ENCODE results near the gene DUSP16. TPM values are rescaled to one million over a fixed set of nuclear protein-coding genes. Genes with fewer than 3 reads are reported as not detected.

Gene DUSP16
- total RNA-seq, 4 donors from 2014 or later = 16.2 to 23.2 (median 19.1) TPM

- H3K27ac ChIP-seq = no peak overlapping the region
- DNase-seq (ENCODE audit: low spot score in 2 of 2) = no peak
- WGBS, 2 donors = 85 to 91% methylated on average over 1 of the region's 1 CpG
- H3K36me3 ChIP-seq = peaks cover 0 to 7% (median 0%) of the 10 kb centered on the region in 3 donors
- H3K4me1 ChIP-seq = peaks cover 0 to 24% (median 0%) of the 10 kb centered on the region in 4 donors
- H3K4me3 ChIP-seq = no peak overlapping the region
- TF ChIP-seq EP300 (IDR thresholded peaks at IDR 0.05) = no peak
- no peak for TF ChIP-seq POLR2A (IDR thresholded peaks at IDR 0.05)
- TF ChIP-seq, protein P1, sequence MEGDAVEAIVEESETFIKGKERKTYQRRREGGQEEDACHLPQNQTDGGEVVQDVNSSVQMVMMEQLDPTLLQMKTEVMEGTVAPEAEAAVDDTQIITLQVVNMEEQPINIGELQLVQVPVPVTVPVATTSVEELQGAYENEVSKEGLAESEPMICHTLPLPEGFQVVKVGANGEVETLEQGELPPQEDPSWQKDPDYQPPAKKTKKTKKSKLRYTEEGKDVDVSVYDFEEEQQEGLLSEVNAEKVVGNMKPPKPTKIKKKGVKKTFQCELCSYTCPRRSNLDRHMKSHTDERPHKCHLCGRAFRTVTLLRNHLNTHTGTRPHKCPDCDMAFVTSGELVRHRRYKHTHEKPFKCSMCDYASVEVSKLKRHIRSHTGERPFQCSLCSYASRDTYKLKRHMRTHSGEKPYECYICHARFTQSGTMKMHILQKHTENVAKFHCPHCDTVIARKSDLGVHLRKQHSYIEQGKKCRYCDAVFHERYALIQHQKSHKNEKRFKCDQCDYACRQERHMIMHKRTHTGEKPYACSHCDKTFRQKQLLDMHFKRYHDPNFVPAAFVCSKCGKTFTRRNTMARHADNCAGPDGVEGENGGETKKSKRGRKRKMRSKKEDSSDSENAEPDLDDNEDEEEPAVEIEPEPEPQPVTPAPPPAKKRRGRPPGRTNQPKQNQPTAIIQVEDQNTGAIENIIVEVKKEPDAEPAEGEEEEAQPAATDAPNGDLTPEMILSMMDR (IDR thresholded peaks at IDR 0.05) = no peak
- H3K9me3 ChIP-seq = no peaks in the 10 kb centered on the region
- no peaks in the 10 kb centered on the region for H3K27me3 ChIP-seq
Observed at GRCh38 chr12:12546314-12546772, 16.3 kb downstream of the DUSP16 start.

DNA sequence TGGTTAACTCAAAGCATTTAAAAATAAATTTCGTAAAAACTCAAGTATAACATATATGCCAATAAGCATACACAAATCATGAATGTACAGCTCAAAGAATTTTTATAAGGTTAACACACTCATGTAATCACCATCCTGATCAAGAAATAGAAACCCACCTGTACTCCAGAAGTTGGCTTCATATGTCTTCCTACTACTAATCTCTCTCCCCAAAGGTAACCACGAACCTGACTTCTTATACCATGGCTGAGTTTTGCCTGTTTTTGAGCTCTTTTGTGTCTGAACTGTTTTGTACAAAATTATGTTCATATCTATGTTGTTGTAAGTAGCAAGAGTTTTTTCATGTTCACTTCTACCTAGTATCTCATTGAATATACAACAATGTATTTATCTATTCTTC, 18.7 kb downstream of the DUSP16 start:
- H3K27me3 ChIP-seq = no peaks in the 10 kb centered on the region
- no peak for TF ChIP-seq EP300 (IDR thresholded peaks at IDR 0.05)
- TF ChIP-seq, protein P1 (IDR thresholded peaks at IDR 0.05) = no peak
- no peak for TF ChIP-seq POLR2A (IDR thresholded peaks at IDR 0.05)
- no peak overlapping the region for H3K4me3 ChIP-seq
- H3K36me3 ChIP-seq = peaks cover 0 to 7% (median 0%) of the 10 kb centered on the region in 3 donors
- WGBS, 2 donors = 90 to 97% methylated on average over 2 of the region's 2 CpGs
- no peaks in the 10 kb centered on the region for H3K9me3 ChIP-seq
- H3K4me1 ChIP-seq = peaks cover 0 to 25% (median 4%) of the 10 kb centered on the region in 4 donors
- DNase-seq (ENCODE audit: low spot score in 2 of 2) = no peak
- no peak overlapping the region for H3K27ac ChIP-seq

DNA sequence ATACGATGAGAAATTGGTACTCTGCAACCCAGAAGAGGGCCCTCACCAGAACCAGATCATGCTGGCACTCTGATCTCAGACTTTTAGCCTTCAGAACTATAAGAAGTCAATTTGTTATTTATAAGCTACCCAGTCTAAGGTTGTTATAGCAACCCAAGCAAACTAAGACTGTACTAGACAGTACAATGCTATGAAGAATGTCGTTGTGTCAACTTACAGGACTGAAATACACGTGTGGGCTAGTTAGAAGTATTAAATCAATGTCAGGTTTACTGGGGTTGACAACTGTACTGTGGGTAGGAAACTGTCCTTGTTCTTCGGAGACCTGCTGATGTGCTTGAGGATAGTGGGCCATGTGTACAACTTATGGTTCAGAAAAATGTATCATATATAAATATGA, 19.7 kb downstream of the DUSP16 start:
- 62 to 70% methylated on average over 4 of the region's 4 CpGs for WGBS, 2 donors
- Histone ChIP-seq H3K27ac (no peak overlapping the region), H3K4me1 (peaks cover 0 to 26% (median 10%) of the 10 kb centered on the region in 4 donors), H3K4me3 (no peak overlapping the region), H3K27me3 (no peaks in the 10 kb centered on the region), H3K9me3 (no peaks in the 10 kb centered on the region), H3K36me3 (peaks cover 0 to 7% (median 0%) of the 10 kb centered on the region in 3 donors)
- no peak for TF ChIP-seq POLR2A (IDR thresholded peaks at IDR 0.05)
- no peak for TF ChIP-seq EP300 (IDR thresholded peaks at IDR 0.05)
- TF ChIP-seq, protein P1 (IDR thresholded peaks at IDR 0.05) = no peak
- no peak for DNase-seq (ENCODE audit: low spot score in 2 of 2)

DNA sequence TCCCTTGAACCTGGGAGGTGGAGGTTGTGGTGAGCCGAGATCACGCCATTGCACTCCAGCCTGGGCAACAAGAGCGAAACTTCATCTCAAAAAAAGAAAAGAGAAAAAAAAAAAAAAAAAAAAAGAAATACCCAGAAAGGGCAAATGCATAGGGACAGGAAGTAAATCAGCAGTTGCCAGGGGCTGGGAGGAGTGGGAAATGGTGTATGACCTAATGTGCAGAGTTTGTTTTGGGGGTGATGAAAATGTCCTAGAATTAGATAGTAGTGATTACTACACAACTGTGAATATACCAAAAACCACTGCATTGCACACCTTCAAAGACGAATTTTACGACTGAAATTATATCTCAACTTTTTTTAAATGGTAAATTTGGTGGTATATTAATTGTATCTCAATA, 20.4 kb downstream of the DUSP16 start:
- H3K27ac ChIP-seq = no peak overlapping the region
- H3K4me3 ChIP-seq = no peak overlapping the region
- TF ChIP-seq EP300 (IDR thresholded peaks at IDR 0.05) (no peak), POLR2A (IDR thresholded peaks at IDR 0.05) (no peak)
- TF ChIP-seq, protein P1 (IDR thresholded peaks at IDR 0.05) = no peak

DNA sequence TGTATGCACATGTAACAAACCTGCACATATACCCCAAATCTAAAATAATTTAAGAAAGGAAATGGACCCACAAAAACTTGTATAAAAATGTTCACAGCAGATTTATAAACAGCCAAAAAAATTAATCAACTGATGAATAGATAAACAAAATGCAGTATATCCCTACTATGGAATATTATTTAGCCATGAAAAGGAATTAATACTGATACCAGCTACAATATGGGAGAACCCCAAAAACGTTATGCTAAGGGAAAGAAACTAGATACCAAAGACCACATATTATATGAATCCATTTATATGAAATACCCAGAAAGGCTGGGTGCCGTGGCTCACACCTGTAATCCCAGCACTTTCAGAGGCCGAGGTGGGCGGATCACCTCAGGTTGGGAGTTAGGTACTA, 20.9 kb downstream of the DUSP16 start:
- Histone ChIP-seq H3K9me3 (no peaks in the 10 kb centered on the region), H3K27me3 (no peaks in the 10 kb centered on the region), H3K27ac (no peak overlapping the region), H3K4me3 (no peak overlapping the region), H3K4me1 (peaks cover 0 to 32% (median 10%) of the 10 kb centered on the region in 4 donors), H3K36me3 (peaks cover 0 to 7% (median 0%) of the 10 kb centered on the region in 3 donors)
- no peak for DNase-seq (ENCODE audit: low spot score in 2 of 2)
- 94 to 99% methylated on average over 4 of the region's 4 CpGs for WGBS, 2 donors
- TF ChIP-seq, protein P1 (IDR thresholded peaks at IDR 0.05) = no peak
- TF ChIP-seq POLR2A (IDR thresholded peaks at IDR 0.05) = no peak
- TF ChIP-seq EP300 (IDR thresholded peaks at IDR 0.05) = no peak

More for the DNA sequence above, 20.4 kb downstream of the DUSP16 start:
- no peak for DNase-seq (ENCODE audit: low spot score in 2 of 2)
- Histone ChIP-seq H3K27me3 (no peaks in the 10 kb centered on the region), H3K4me1 (peaks cover 0 to 27% (median 10%) of the 10 kb centered on the region in 4 donors), H3K9me3 (no peaks in the 10 kb centered on the region), H3K36me3 (peaks cover 0 to 7% (median 0%) of the 10 kb centered on the region in 3 donors)
- WGBS, 2 donors = 96 to 97% methylated on average over 5 of the region's 5 CpGs

Data from tibial nerve (tissue), 4 donors.